ENCODE results near the gene LTB. TPM values are rescaled to one million over a fixed set of nuclear protein-coding genes. Genes with fewer than 3 reads are reported as not detected.

The LTB gene
- total and polyA plus RNA-seq, 2 of the 4 experiments (the other 2 are of a cell fraction), result not detected

GRCh38 chr6:31626952-31627351 is 44.7 kb upstream of the LTB start:
- no peak overlapping the region for H3K56ac ChIP-seq (ENCODE audit: extremely low read depth, insufficient read depth, low read length)
- no peak overlapping the region for H3K18ac ChIP-seq (ENCODE audit: low read depth, low read length)
- no peaks in the 10 kb centered on the region for H3K9me3 ChIP-seq (ENCODE audit: control insufficient read depth, insufficient read depth, low read length)
- no peak for DNase-seq
- no peak overlapping the region for H4K91ac ChIP-seq (ENCODE audit: insufficient read depth, low read depth, low read length)
- no peak for ATAC-seq (ENCODE audit: low read depth)
- no peak overlapping the region for H2BK15ac ChIP-seq (ENCODE audit: low read depth, low read length)
- no peak for TF ChIP-seq BHLHE40 (IDR thresholded peaks at IDR 0.05; ENCODE audit: low read depth, low read length)
- TF ChIP-seq RFX5 (IDR thresholded peaks at IDR 0.05; ENCODE audit: low read depth, low read length), result no peak
- TF ChIP-seq CHD1 (IDR thresholded peaks at IDR 0.05; ENCODE audit: low read depth, low read length), result no peak
- TF ChIP-seq CTCF (conservative IDR thresholded peaks at IDR 0.05; ENCODE audit: low read depth, low read length), result no peak
- TF ChIP-seq USF2 (IDR thresholded peaks at IDR 0.05; ENCODE audit: low read depth, low read length), result no peak
- no peak for TF ChIP-seq NFE2L2 (IDR thresholded peaks at IDR 0.05; ENCODE audit: low read depth, low read length)
- TF ChIP-seq POLR2A (IDR thresholded peaks at IDR 0.05; ENCODE audit: low read depth, low read length), result no peak
- no peak for TF ChIP-seq CEBPB (IDR thresholded peaks at IDR 0.05; ENCODE audit: low read depth, low read length)
- no peak for TF ChIP-seq MAFK (IDR thresholded peaks at IDR 0.05; ENCODE audit: low read depth, low read length)
- no peak for TF ChIP-seq RAD21 (IDR thresholded peaks at IDR 0.05; ENCODE audit: low read length)
- TF ChIP-seq MAZ (IDR thresholded peaks at IDR 0.05; ENCODE audit: borderline replicate concordance, low read depth, low read length), result no peak
- no peak for TF ChIP-seq ELK1 (IDR thresholded peaks at IDR 0.05; ENCODE audit: borderline replicate concordance, low read depth, low read length)
- TF ChIP-seq MXI1 (IDR thresholded peaks at IDR 0.05; ENCODE audit: borderline replicate concordance, low read depth, low read length), result no peak
- H3K4ac ChIP-seq (ENCODE audit: low read depth, low read length), result no peak overlapping the region
- no peak overlapping the region for H3K14ac ChIP-seq (replicated peaks; ENCODE audit: low read depth, low read length)
- no peak overlapping the region for H2BK20ac ChIP-seq (ENCODE audit: low read depth, low read length)
- no CpG with 5 or more reads among the region's 10 CpGs for WGBS, 2 experiments (ENCODE audit: extremely low coverage in 2 of 2, insufficient read length in 1 of 2)
- H3K4me1 ChIP-seq (ENCODE audit: control insufficient read depth, insufficient read depth, low read length), result no peaks in the 10 kb centered on the region
- H3K9me1 ChIP-seq (ENCODE audit: insufficient read depth, low read length), result peaks cover 6% of the 10 kb centered on the region
- H3K79me1 ChIP-seq (ENCODE audit: low read depth in 1 of 2, low read length in 2 of 2), result peaks cover 26 to 71% of the 10 kb centered on the region in 2 experiments
- BruUV-seq (replicated peaks), result no TSS peak
- in situ Hi-C loops (cut with MboI; ENCODE audit: low sequenced_read_pairs) (no loop called here), intact Hi-C loops (cut with micrococcal nuclease) (no loop called here), dilution Hi-C loops (cut with HindIII; ENCODE audit: low sequenced_read_pairs, unreplicated experiment) (no loop called here)
- H4K20me1 ChIP-seq (ENCODE audit: insufficient read depth, low read length), result peaks cover 45% of the 10 kb centered on the region
- no peak overlapping the region for H3K23ac ChIP-seq (ENCODE audit: low read depth, low read length)
- H2AFZ ChIP-seq (replicated peaks; ENCODE audit: low read length, poor library complexity), result no peak overlapping the region
- H4K8ac ChIP-seq (ENCODE audit: low read depth in 2 of 2, low read length in 2 of 2), result no peak overlapping the region
- no peak overlapping the region for H3K4me2 ChIP-seq (ENCODE audit: low read depth, low read length)
- no peak overlapping the region for H2BK5ac ChIP-seq (ENCODE audit: low read depth, low read length, poor library complexity, severe bottlenecking)
- H3K36me3 ChIP-seq (ENCODE audit: control insufficient read depth, insufficient read depth, low read length), result peaks cover 87% of the 10 kb centered on the region
- H4K5ac ChIP-seq (ENCODE audit: low read depth, low read length), result no peak overlapping the region
- CTCF ChIA-PET, result no interaction called here
- H2AK9ac ChIP-seq (replicated peaks; ENCODE audit: low read depth, low read length, poor library complexity), result no peak overlapping the region
- no peak overlapping the region for H3K9ac ChIP-seq (ENCODE audit: low read depth, low read length)
- H2AK5ac ChIP-seq (ENCODE audit: low read depth, low read length), result no peak overlapping the region
- H2BK120ac ChIP-seq (ENCODE audit: low read depth, low read length), result no peak overlapping the region
- H3K4me3 ChIP-seq (ENCODE audit: insufficient read depth, low read depth, low read length), result no peak overlapping the region
- no peaks in the 10 kb centered on the region for H3K27me3 ChIP-seq (ENCODE audit: control insufficient read depth, insufficient read depth, low read length)
- POLR2A ChIA-PET (ENCODE audit: unreplicated experiment), result interaction anchor here (0.6 kb wide), 1 partner anchor 182 kb away, joined by 3 read pairs; no protein-coding TSS in a partner anchor
- no peak overlapping the region for H3K27ac ChIP-seq (ENCODE audit: insufficient read depth, low read length)
